GM19238 (cell line): ENCODE measurements around the gene CDYL2.
"Not testable (repeated sequence)": the region's sequence is repeated elsewhere in the genome, so short reads cannot be mapped to it uniquely, and the experiment has no call there.

Experiments used
- DNase-seq: peaks from one replicate; pipeline ENCODE4 v3.0.0; 2011; ENCODE audit warnings: low spot score; ENCODE audit not compliant: insufficient read length

CDYL2 gene

DNA sequence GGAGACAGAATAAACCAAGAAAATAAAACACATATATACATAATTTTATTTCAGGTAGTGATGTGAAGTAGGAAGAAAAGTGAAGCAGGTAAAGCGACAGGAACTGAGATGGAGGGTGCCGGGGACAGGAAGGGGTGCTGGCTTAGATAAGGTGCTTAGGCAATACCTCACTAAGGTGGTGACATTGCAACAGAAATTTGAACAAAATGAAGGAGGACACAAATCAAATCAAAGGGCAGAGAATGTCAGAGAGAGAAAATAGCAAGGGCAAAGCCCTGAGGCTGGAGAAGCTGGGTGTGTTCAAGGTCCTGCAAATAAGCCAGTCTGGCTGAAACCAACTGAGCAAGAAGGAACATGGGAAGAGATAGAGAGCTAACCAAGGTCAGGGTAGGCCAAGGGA, 5.0 kb upstream of the CDYL2 start:
- DNase-seq, result no peak

DNA sequence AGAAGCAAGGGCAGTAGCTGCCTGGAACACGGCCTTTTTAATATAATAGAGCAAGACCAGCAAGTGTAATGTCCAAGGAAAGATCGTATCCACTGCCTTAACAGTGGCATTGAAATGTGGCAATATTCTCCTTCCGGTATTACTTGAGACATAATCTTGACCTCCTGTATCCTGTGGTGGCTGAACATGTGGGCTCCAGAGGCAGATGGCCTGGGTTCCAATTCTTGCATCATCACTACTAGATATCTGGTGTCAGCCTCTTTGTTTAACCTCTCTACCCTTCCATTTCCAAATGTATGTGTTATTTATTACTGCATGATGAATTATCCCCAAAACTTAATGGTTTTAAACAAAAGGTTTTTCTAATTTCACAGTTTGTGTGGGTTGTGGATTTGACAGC, 3.5 kb upstream of the CDYL2 start:
- DNase-seq, result no peak

DNA sequence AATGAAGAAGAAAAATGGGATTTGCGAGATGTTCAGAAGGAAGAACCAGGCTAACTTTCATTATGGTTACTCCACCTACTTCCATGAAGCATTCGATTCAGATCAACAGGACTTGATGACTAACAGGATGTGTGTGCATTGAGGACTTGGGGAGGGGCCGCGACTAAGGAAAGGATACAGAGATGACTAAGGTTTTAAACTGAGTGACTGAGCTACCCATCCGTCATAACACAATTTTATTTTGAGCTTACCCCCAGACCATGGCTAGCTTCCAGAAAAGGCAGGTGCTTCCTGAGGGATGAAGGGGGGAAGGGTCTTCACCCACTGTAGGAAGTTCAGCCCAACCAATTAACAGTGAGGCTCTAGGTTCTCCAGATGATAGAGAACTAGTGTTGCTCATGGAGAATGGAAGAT, 2.5 kb upstream of the CDYL2 start:
- no peak for DNase-seq

DNA sequence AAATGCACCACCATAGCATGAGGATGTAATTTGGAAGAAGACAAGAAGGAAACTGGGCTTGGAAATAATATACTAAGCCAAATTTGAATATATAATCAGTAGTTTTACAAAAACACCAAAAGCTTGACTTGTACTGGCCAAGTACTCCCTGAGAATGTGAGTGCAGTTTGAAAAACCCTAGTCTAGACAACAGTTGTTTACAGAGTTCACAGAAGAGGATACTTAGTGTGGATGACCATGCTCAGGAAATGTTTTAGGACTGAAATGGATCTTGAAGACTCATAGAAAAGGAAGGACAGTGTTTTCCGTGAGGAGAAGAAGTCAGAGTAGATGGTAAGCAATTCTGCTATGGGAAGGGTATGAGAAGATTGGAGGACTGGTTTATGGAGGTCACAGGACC, 1.9 kb upstream of the CDYL2 start:
- no peak for DNase-seq

DNA sequence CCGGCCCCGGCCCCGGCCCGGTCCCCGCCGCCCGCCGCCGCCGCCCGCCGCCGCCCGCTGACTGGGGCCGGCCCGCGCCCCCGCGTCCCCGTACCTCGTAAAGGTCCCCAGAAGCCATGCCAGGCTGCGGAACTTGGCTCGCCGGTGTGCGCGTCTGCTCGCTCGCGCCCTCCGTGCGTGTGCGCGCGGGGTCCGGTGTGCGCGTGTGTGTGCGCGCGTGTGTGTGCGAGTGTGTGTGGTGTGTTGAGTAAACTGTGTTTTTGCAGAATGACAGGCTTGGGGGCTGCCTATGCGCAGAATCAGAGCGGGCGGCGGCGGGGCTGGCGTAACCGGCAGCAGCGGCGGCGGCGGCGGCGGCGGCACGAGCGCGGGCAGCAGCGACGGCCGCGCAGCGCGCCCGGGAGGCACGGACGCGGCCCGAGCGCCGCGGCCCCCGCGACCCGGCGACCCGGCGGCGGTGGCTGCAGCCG, 307 bp downstream of the CDYL2 start:
- DNase-seq, result peak; percentile 32

DNA sequence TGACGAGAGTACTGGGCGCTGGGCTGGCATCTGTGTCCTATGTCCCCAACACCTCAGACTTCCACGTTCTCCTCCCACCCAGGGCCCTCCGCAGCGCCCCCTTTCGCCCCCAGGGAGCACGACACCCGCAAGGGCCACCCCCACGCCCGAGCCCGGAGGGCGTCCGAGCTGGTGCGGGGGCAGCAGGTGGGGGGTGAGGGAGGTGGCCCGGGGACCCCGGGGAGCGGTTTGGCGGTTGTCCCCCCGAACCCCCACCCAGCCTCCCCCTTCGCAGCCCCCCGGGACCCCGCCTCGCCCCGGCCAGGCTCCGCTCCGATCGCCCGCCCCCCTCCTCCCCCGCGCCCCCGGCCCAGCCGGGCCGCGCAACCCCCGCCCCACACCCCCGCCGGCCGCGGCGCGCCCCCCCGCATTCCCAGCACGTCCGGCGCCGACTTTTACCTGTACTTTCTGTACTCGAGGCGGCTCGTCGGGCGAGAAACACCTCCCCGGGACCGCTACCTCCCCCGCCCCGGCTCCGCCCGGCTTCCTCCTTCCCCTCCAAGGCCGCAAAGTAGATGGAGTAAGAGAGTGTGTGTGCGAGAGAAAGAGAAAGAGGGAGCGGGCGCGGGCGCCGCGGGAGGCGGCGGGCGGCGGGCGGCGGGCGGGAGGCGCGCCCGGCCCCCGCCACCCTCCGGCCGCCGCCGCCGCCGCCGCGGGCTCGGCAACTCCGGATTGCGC, 901 bp downstream of the CDYL2 start:
- DNase-seq, result peak; percentile 27

DNA sequence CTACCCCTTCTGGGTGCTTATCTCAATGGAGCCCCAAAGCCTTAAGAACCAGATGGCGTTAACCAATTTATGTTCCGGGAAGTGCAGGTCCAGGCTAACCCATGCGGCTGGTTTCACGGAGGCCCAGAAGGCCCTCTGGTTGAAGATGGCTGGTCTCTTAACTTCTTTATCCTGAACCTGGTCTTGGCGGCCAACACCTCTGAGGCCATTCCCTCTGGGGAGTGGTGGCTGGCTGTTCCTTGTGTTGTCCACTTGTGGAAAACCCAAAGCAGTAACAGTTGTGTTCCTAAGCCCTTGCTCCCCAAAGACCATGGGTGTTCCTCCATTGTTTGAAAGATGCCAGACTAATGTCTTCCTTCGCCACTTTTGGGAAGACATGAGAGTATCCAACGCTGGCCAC, 1.5 kb downstream of the CDYL2 start:
- DNase-seq, result no peak

DNA sequence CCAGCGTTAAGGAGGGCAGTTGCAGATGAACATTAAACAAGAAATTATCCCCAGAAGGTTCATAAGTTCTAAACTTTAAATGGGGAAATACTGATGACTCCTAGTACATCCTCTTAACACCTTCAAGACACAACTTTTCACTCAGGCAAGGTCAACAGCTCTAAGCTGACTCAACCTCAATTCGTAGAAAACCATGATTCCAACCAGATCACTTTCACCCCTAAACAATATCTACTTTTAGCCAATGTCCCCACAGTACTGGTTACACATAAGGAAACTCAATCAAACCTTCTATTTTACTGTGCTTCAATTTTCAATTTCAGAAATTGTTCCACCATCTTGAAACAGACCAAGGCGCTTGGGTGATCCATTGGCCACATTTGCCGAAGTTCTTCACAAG, 2.3 kb downstream of the CDYL2 start:
- DNase-seq, result no peak

DNA sequence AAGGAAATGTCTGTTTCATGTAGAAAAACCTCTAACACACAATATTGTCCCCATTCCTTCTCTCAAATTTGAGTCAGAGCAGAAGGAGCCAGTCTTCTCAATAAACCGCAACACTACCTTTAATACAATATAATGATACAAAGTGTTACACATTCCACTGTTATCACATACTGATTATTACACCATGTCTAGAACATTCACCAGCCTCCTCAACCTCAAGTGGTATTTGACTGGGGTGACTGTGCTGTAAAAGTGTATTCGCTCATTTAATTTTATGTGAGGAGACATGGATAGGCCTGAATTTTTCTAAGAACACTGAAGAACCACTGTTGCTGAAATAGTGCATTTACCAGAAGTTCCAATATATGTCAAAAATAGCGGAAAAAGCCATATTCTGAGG, 10.3 kb downstream of the CDYL2 start:
- no peak for DNase-seq

DNA sequence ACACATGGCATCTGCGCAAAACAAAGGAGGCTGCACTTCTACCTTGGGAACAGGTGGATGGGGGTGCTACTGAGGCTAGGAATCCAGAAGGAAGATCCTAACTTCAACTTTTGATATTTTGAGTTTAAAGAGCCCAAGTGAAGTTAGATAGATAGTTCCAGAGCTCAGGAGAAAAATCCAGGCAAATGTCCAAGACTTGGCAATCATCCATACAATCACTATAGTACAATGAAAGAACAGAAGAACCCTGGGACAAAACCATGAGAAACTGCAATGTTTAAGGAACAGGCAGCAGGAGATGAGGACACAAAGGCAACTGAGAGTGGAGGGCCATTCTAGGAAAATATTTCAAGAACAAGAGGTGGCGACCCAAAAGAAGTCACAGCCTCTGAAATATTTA, 12.4 kb downstream of the CDYL2 start:
- DNase-seq, result no peak

DNA sequence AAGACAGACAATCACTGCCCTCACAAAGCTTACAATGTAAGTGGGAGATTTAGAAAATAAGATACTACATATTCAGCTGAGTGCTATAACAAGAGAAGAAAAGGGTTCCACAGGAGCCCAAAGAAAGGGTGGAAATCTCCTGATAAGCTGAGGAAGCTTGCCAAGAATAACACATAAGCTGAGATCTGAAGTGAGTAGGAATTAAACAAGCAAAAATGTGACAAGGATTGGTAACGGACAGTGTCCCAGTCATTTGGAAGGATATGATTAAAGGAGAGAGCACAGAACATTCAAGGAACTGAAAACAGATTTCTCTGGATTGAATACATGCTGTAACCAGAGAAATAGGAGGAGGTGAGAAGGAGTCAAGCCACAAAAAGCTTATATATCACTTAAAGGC, 13.0 kb downstream of the CDYL2 start:
- DNase-seq, result no peak

DNA sequence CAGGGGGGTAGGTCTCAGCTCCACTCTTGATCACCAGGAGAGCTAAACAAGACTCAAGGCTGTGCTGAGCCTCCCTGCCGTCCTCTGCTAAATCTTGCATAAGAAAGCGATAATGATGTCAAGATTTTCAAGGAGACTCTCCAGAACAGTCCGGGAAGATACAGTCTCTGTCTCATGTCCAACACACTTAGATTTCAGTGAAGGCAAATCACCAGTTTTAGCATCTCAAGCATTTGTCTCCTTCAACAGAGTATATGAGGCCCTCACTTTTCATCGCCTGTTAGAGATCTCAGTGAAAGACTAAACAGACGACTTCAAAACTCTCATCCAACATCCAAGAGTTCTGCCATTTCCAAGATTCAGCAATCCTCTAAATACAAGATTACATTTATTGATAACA, 13.6 kb downstream of the CDYL2 start:
- DNase-seq, result no peak

DNA sequence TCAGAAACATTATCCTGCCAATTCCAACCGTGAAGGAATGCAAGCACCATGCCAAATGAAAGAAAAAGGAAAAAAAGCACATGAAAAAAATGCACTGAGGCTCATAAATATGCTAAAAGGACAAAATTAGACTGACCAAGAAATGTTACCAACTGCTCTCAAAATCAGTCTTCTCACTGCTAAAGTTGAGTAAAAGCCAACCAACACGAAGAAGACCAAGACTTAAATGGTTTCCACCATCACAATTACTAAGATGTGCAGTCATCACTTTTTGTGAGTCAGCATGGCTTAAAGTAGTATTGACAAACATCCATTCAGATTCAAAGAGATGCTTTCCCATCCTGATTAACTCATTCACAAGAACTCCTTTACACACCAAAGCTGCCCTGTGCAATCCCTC, 16.4 kb downstream of the CDYL2 start:
- DNase-seq, result no peak

DNA sequence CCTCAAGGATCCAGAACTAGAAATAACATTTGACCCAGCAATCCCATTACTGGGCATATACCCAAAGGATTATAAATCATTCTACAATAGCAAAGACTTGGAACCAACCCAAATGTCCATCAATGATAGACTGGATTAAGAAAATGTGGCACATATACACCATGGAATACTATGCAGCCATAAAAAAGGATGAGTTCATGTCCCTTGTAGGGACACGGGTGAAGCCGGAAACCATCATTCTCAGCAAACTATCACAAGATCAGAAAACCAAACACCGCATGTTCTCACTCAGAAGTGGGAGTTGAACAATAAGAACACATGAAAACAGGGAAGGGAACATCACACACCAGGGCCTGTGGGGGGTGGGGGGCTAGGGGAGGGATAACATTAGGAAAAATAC, 17.8 kb downstream of the CDYL2 start:
- not testable (repeated sequence) for DNase-seq

DNA sequence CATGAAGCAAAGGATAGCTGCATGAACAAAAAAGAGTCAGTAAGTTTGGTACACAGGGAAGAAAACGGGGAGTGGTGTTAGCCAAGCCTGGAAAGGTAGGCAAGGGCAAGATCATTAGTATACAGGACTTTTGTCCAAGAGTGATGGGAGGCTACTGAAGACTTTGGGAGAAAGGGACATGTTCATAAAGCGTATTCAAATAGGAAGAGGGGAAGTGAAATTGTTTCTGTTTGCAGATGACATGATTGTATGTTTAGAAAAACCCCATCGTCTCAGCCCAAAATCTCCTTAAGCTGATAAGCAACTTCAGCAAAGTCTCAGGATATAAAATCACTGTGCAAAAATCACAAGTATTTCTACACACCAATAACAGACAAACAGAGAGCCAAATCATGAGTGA, 19.4 kb downstream of the CDYL2 start:
- DNase-seq, result no peak

DNA sequence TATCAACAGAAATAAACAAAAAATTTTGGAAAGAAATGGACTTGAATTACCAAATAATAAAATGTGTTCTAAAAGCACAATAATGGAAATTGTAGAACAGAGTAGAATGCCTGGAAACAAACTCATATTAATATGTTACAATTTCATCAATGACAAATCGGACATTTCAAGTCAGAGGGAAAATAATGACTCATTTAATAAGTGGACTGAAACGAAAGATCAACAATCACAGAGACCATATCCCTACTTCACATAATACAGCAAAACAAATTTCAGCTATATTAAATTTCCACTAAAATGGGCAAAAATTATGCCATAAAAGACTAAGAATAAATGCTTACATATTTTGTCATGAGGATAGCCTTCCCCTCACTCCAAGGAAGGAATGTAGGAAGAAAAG, 25.7 kb downstream of the CDYL2 start:
- DNase-seq, result no peak

DNA sequence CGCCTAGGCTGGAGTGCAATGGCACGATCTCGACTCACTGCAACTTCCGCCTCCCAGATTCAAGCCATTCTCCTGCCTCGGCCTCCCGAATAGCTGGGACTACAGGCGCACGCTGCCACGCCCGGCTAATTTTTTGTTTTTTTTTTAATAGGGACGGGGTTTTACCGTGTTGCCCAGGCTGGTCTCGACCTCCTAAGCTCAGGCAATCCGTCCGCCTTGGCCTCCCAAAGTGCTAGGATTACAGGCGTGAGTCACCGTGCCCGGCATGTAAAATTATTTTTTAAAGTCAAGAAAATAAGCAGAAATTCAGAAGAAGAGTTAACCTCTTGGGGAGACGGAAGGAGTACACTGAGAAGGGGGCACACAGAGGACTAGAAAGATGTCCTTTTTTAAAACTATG, 27.5 kb downstream of the CDYL2 start:
- DNase-seq, result no peak

DNA sequence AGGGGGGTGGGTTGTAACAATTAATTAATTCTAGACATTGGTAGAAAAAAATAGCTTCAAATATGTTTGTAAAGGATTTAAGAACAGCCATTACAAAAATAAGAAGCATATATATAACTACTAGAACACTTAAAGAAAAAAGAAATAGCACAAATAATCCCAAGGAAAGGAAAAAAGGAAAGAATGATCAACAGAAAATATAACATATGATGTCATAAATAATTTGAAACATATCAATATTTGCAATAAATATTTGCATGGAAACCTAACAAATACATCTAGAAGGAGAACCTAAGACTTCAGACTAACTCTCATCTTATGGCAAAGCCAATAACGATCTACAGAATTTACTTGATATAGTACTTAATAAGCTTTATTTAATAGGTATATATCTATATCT, 28.9 kb downstream of the CDYL2 start:
- no peak for DNase-seq

DNA sequence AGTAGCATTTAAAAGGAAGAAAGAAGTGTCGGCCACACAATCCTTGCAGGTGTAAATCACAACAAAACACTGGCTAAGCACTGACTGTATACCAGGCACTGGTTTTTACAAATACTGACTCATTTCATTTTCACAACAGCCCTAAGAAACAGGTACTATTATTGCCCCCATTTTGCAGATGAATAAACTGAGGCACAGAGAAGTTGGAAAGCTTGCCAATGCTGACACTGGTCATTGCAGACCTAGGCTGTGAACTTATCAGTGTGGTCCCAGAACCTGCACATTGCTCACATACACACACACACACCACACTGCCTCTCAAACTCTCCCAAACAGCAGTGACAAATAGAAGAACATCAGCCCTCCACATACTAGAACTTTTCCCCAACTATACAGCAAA, 37.6 kb downstream of the CDYL2 start:
- no peak for DNase-seq

DNA sequence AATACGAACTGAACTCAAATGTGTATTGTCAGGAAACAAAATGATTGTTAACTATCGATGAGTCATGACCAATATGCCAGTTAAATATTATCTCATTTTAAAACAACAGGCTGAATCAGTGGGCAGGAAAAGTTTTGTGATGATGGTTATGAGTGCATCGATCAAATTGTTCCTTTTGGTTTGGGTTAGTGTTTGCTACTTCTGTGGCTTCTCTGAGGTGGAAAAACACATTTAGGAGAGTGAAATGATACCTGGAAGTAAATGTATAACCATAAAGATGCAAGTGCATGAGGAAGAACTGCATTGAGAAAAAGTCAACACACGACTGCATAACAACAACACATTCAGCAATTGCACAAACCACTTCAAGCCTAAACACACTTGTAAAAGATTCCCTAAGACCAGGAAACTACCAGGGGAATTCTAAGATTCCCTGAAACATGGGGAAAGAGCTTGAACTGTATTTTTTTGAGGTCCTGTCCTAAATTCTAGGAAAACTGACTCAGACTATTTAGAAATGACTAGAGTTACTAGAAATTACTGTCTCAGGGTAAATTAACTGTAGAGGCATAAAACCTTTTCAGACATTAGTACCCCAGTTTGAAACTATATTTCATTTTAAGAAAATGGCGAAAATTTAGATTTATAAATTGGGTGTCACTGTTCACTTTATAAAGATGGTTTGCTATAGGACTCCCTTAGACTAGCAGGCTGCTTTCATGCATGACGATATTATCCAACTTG, 44.8 kb downstream of the CDYL2 start:
- DNase-seq, result no peak

DNA sequence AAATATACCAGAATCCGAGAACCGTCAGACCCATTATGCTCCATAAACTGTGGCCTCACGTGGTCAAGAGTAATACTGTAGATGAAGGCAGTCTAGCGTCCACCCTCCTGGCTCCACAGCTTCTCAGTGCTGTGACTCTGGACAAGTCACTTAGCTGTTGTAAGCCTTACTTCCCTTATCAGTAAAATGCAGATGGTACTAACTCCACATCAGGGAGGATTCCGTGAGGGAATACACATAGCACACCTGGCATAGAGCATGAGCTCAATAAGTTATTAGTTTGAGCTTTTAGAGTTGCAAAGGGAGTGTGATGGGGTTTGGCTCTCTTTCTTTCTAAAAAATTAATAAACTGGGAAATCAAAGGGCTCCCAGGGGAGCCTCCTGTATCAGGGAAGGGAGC, 49.9 kb downstream of the CDYL2 start:
- no peak for DNase-seq

DNA sequence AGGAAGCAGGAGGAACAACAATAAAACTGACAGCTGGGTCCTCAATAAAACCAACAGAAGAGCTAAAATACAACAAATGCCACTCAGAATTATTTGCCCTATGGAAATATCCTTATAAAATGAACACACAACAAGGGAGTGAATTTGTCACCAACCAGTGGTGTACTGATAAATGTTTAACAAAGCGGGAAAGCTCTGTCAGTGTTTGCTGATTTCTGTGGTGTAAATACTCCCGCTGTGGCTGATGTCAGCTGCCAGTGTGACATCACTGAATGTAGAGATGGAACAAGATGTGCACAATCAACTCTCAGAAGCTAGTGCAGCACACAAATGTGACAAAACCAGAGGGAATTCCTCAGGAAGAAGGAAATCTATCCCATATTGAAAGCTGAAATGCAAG, 51.9 kb downstream of the CDYL2 start:
- no peak for DNase-seq

DNA sequence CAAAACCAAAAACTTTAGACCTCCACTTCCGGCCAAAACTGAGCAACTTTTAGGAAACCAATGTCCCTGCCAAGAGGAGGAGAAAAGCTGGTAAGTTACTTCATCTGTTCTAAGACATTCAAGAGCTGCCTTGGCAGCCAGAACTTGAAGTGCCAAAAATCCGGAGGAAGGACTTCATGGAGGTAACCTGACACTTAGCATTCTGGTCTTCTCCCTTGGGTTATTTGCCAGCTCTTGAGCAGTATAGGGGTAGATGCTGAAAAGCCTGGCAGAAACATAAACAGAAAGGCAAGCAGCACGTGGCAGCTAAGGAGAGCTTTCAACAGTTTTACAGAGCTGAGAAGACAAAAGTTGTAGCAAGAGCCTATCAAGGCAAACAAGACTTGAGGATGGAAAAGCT, 53.2 kb downstream of the CDYL2 start:
- DNase-seq, result no peak
